Ishikawa (cell line): ENCODE data around the gene TMPRSS6.

ENCODE experiments used
- CREB1 ChIP-seq: IDR thresholded peaks from 2 replicates; pipeline ENCODE4 v1.6.1; 2012; ENCODE audit warnings: low read depth
- EGR1 ChIP-seq: IDR thresholded peaks from 2 replicates; pipeline ENCODE4 v1.6.1; 2012
- EP300 ChIP-seq: IDR thresholded peaks from 2 replicates; pipeline ENCODE4 v1.6.1; 2012; ENCODE audit warnings: borderline replicate concordance
- FOXM1 ChIP-seq: IDR thresholded peaks from 2 replicates; pipeline ENCODE4 v1.6.1; 2012; ENCODE audit warnings: low read depth, borderline replicate concordance
- NFIC ChIP-seq: IDR thresholded peaks from 2 replicates; pipeline ENCODE4 v1.6.1; 2012
- RAD21 ChIP-seq: IDR thresholded peaks from 2 replicates; pipeline ENCODE4 v1.6.1; 2012; ENCODE audit warnings: low read depth
- TAF1 ChIP-seq: IDR thresholded peaks from 2 replicates; pipeline ENCODE4 v1.6.1; 2012; ENCODE audit warnings: low read depth, mild to moderate bottlenecking
- TCF12 ChIP-seq: IDR thresholded peaks from 2 replicates; pipeline ENCODE4 v1.6.1; 2012; ENCODE audit warnings: low read depth
- TEAD4 ChIP-seq: IDR thresholded peaks from 2 replicates; pipeline ENCODE4 v1.6.1; 2012
- YY1 ChIP-seq: IDR thresholded peaks from 2 replicates; pipeline ENCODE4 v1.6.1; 2012; ENCODE audit warnings: low read depth
- ZBTB7A ChIP-seq: IDR thresholded peaks from 2 replicates; pipeline ENCODE4 v1.6.1; 2012; ENCODE audit warnings: low read depth
- TF ChIP-seq, protein P1 (sequence below): IDR thresholded peaks from 2 replicates; pipeline ENCODE4 v1.6.1; 2012; ENCODE audit warnings: low read depth, mild to moderate bottlenecking
- TF ChIP-seq, protein P2 (sequence below): IDR thresholded peaks from 2 replicates; pipeline ENCODE4 v1.6.1; 2012
- TF ChIP-seq, protein P3 (sequence below): IDR thresholded peaks from 2 replicates; pipeline ENCODE4 v1.6.1; 2012

The TMPRSS6 gene

DNA sequence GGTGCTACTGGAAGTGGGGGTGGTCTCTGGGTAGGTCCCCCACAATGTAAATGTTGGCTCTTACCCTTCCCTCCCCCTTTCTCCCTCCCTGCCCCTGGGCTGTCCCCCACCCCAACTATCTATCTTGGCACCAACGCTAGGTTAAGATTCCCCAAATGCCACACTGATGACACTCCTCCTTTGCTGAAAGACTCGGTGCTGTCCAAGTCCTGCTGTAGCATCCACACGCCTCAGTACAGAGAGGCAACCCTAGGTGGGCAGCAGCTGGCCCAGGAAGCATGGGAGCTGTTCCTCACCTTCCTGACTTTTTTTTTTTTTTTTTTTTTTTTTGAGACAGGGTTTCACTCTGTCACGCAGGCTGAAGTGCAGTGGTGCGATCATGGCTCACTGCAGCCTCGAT lies 61.4 kb downstream of the TMPRSS6 start:
- TF ChIP-seq, protein P1, sequence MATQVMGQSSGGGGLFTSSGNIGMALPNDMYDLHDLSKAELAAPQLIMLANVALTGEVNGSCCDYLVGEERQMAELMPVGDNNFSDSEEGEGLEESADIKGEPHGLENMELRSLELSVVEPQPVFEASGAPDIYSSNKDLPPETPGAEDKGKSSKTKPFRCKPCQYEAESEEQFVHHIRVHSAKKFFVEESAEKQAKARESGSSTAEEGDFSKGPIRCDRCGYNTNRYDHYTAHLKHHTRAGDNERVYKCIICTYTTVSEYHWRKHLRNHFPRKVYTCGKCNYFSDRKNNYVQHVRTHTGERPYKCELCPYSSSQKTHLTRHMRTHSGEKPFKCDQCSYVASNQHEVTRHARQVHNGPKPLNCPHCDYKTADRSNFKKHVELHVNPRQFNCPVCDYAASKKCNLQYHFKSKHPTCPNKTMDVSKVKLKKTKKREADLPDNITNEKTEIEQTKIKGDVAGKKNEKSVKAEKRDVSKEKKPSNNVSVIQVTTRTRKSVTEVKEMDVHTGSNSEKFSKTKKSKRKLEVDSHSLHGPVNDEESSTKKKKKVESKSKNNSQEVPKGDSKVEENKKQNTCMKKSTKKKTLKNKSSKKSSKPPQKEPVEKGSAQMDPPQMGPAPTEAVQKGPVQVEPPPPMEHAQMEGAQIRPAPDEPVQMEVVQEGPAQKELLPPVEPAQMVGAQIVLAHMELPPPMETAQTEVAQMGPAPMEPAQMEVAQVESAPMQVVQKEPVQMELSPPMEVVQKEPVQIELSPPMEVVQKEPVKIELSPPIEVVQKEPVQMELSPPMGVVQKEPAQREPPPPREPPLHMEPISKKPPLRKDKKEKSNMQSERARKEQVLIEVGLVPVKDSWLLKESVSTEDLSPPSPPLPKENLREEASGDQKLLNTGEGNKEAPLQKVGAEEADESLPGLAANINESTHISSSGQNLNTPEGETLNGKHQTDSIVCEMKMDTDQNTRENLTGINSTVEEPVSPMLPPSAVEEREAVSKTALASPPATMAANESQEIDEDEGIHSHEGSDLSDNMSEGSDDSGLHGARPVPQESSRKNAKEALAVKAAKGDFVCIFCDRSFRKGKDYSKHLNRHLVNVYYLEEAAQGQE, result peak; percentile 27; the same call in 1 of the 2 replicates
- TF ChIP-seq, protein P2, sequence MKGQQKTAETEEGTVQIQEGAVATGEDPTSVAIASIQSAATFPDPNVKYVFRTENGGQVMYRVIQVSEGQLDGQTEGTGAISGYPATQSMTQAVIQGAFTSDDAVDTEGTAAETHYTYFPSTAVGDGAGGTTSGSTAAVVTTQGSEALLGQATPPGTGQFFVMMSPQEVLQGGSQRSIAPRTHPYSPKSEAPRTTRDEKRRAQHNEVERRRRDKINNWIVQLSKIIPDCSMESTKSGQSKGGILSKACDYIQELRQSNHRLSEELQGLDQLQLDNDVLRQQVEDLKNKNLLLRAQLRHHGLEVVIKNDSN, result no peak

DNA sequence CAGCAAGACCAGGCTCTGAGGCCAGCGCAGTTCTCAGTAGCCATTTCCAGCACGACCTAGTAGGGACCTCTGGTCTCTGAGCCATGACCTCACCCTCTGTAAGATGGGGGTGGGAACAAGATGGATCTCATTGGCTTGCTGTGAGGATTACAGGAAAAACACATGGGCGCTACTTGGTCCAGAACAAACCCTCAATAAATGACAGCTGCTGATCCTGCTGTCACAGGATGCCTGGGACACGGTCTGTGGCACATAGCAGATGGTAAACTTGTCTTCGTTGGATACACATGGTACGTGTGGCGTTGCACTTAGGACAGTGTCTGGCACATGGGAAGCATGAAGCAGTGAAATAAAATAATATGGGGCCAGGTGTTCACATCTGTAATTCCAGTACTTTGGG lies 62.5 kb downstream of the TMPRSS6 start:
- TF ChIP-seq, protein P3, sequence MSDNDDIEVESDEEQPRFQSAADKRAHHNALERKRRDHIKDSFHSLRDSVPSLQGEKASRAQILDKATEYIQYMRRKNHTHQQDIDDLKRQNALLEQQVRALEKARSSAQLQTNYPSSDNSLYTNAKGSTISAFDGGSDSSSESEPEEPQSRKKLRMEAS, result no peak
- TF ChIP-seq EGR1 (no peak), ZBTB7A (no peak), RAD21 (no peak)

DNA sequence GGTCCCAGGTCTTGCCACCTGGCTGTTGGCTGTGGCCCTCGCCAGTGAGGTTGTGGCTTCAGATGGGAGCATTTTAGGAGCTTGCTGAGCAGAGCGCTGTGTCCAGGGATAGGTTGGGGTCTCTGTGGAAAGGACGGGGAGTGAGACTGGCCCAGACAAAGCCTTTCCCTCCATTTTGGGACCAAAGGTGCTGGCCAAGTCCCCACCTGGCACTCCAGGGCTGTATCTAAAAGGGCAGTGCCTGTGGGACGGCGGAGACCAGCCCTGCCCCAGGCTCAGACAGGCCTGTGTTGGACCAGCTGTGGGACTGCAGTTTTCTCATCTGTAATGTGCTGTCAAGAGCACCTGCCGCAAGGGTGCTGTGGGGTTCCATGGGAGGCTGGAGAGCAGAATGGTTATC lies 62.9 kb downstream of the TMPRSS6 start:
- TF ChIP-seq CREB1 (no peak), FOXM1 (no peak), TCF12 (no peak), YY1 (no peak), TEAD4 (no peak), EGR1 (no peak), NFIC (no peak)
- TF ChIP-seq, protein P2, result no peak
- TF ChIP-seq, protein P3, result no peak
- TF ChIP-seq, protein P1, result no peak

DNA sequence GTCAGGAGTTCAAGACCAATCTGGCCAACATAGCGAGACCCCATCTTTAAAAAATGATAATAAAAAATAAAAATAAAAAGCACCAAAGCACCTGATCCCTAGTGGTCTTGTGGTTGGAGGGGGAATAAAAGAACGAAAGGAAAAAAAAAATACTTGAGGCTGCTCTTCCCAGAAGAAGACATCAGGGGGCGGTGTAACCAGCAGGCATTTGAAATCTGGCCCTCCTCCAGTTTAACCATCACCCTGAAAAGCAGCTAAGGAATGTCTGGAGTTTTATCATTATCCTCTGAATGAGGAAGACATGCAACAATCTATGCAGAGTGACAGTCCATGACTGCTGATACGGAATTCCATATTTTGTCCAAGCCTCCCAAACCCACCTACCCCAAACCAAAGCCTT lies 63.6 kb downstream of the TMPRSS6 start:
- TF ChIP-seq NFIC (0 out of 2 replicates have a peak, but pooled peaks have one; percentile 37), TEAD4 (no peak), RAD21 (peak; percentile 43)

DNA sequence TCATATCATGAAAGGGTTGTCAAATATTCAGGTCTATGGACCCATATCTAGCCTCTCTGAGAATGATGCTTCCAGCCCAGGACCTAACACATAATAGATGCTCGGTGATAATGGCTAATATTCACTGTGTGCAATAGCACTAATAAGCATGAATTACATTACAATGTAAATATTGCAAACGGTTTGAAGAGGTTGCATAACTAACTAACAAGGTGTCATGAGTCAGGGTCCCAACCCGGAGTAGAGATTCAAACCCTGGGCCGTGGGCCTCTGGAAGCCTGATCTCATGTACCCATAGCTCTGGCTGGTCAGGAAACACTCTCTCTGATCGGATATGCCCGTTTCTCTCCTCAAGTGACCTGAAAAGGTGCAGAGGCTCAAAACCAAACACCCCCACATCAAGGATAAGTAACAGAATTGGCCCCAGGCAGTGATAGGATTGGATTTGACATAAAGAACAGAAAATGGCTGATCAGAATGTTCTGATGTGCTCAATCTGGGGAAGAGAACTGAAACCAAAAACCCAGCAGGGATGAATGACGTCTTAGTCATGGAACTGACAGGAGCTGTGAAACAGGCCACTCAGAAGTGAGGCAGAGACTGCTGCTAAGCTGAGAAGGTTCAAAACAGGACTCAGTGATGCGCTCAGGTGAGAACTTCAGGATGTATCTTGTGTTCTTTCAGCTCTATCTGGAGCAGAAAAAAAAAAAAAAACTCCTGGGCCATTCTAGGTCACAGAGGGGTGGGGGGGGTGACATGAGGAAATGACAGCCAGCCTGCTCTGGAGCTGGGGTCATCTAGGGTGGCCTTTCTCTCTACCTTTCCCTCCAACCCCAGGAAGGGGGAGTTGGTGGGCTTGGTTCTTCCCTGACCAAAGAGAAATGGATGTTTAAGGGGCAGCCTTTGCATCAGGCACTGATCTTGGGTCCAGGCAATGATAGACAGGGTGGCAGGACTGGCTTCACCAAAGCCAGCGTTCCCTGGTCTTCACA lies 64.6 kb downstream of the TMPRSS6 start:
- no peak for TF ChIP-seq RAD21

DNA sequence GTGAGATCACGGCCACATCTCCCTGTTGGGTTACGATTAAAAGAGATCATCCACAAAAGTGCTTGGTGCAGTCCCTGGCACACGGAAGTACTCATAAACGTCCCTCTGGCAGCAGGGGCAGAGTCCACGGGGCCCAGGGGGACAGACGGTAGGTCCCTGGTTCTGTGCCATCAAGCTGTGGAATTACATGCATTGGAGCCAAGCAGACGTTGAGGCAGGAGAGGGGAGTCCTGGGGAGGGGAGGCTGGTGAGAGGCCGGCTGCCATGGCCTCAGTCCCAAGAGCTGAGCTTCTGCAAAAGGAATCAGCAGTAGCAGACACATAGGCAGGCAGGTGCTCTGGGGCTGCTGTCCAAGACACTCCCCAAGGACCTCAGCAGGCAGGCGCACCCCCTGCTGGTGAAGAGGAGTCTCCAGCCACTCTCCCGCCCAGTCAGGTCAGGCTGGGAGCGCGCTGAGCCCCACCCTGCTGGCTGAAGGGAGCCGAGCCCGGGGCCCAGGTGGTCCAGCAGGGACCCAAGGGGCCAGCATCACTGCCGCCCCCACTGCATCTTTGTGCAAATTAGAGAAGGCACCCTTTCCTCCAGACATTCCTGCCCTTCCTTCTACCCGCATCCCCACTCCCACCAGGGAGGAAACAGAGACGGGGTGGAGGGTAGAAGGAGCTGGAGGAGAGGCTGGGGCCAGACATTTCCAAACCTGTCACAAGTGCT lies 65.5 kb downstream of the TMPRSS6 start:
- TF ChIP-seq TAF1 (no peak), EP300 (no peak), TCF12 (0 out of 2 replicates have a peak, but pooled peaks have one; percentile 19), RAD21 (peak; percentile 48; the same call in 1 of the 2 replicates)
- TF ChIP-seq, protein P1, result no peak
- TF ChIP-seq, protein P2, result no peak
